ENCODE measurements around the gene PDGFA. TPM values are rescaled to one million over a fixed set of nuclear protein-coding genes. Genes with fewer than 3 reads are reported as not detected.

The PDGFA gene
- total RNA-seq, 1 experiment from 2014 or later: 20.1 TPM

DNA sequence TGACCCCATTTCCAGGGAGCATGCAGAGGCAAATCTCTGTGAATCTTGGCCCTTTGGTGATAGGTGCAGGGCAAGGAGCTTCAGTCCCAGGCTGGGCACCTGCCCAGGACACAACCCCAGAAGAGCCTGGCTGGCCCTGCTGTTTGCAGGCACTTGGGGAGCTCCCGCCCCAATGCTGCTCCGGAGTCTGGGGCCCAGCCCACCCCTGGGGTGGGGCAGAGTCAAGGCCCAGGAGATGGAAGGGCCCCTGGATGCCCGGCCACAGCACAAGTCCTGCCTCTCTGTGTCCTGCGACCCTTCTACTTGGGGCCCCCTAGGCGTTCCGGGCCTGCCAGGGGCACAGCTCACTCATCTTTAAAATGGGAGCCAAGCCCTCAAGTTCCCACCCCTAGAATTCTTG lies 24.7 kb downstream of the PDGFA start:
- DNase-seq (ENCODE audit: unreplicated experiment): no peak
- no peak overlapping the region for H3K27ac Mint-ChIP-seq (ENCODE audit: low read depth, unreplicated experiment)
- H3K36me3 Mint-ChIP-seq (ENCODE audit: insufficient read depth, unreplicated experiment): peaks cover 26% of the 10 kb centered on the region
- H3K4me1 Mint-ChIP-seq (ENCODE audit: insufficient read depth, unreplicated experiment): no peaks in the 10 kb centered on the region
- no peaks in the 10 kb centered on the region for H3K9me3 Mint-ChIP-seq (ENCODE audit: unreplicated experiment)
- CTCF ChIA-PET: no interaction called here
- no peak for TF ChIP-seq CTCF (IDR thresholded peaks at IDR 0.05; ENCODE audit: unreplicated experiment)
- H3K27me3 Mint-ChIP-seq (ENCODE audit: insufficient read depth, unreplicated experiment): no peaks in the 10 kb centered on the region
- intact Hi-C loops (cut with micrococcal nuclease): no loop called here
- no TSS peak for BruUV-seq (replicated peaks)
- POLR2A ChIA-PET: interaction anchor here (0.7 kb wide), 1 partner anchor 229 kb away, joined by 3 read pairs; no protein-coding TSS in a partner anchor
- no peak overlapping the region for H3K4me3 Mint-ChIP-seq (ENCODE audit: unreplicated experiment)

DNA sequence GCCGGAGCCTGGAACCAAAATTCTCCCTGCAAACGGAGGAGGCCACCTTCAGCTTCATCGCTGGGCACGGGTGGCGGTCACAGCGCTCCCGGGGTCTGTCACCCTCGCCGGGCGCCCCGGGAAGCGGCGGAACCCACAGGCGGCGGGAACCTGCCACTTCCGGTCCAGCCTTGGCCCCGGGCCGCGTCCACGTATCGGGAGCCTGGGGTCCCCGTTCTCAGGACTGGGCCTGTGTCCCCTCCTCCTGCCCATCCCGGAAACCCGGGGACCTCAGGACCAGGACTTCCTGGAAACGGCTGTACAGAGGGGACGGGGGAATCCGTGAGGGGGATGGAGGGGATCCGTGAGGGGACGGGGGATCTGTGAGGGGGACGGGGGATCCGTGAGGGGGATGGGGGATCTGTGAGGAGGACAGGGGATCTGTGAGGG lies 25.4 kb downstream of the PDGFA start:
- peaks cover 20% of the 10 kb centered on the region for H3K36me3 Mint-ChIP-seq (ENCODE audit: insufficient read depth, unreplicated experiment)
- H3K4me3 Mint-ChIP-seq (ENCODE audit: unreplicated experiment): no peak overlapping the region
- POLR2A ChIA-PET: interaction anchor here (0.7 kb wide), 1 partner anchor 228 kb away, joined by 3 read pairs; no protein-coding TSS in a partner anchor
- BruUV-seq (replicated peaks): no TSS peak
- no peak overlapping the region for H3K27ac Mint-ChIP-seq (ENCODE audit: low read depth, unreplicated experiment)
- no peak for TF ChIP-seq CTCF (IDR thresholded peaks at IDR 0.05; ENCODE audit: unreplicated experiment)
- no peak for DNase-seq (ENCODE audit: unreplicated experiment)
- CTCF ChIA-PET: no interaction called here
- intact Hi-C loops (cut with micrococcal nuclease): no loop called here
- H3K9me3 Mint-ChIP-seq (ENCODE audit: unreplicated experiment): no peaks in the 10 kb centered on the region
- no peaks in the 10 kb centered on the region for H3K27me3 Mint-ChIP-seq (ENCODE audit: insufficient read depth, unreplicated experiment)
- H3K4me1 Mint-ChIP-seq (ENCODE audit: insufficient read depth, unreplicated experiment): no peaks in the 10 kb centered on the region

DNA sequence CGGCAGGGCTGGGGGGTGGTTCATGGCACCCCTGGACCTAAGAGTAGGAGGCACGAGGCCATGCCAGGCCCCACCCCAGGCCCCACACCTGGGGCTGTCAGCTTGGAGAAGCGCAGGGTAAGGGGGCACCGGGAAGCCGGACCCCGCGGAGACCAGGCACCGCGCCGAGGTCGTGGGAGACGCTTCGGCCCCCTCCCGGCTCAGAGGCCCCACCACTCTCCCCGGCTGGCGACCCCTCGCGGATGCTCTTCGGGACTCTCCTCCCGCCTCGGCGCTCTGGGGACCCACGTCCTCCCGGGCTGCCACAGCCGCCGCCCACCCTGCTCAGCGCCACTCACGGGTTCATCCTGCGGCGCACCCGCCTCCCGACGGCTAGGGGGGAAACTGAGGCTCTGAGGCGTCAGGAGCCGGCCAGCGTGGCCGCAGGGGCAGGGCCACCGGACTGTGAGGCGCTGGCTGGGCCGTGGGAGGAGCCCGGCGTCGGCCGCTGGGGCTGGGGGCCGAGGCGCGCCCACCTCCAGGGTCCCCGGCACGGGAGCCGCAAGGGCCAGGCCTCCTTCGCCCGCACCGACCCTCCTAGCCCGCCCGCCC lies 25.9 kb downstream of the PDGFA start:
- Mint-ChIP-seq H3K4me1 (ENCODE audit: insufficient read depth, unreplicated experiment) (no peaks in the 10 kb centered on the region), H3K27ac (ENCODE audit: low read depth, unreplicated experiment) (no peak overlapping the region), H3K27me3 (ENCODE audit: insufficient read depth, unreplicated experiment) (no peaks in the 10 kb centered on the region), H3K9me3 (ENCODE audit: unreplicated experiment) (no peaks in the 10 kb centered on the region), H3K4me3 (ENCODE audit: unreplicated experiment) (no peak overlapping the region), H3K36me3 (ENCODE audit: insufficient read depth, unreplicated experiment) (peaks cover 20% of the 10 kb centered on the region)
- ChIA-PET CTCF (no interaction called here), POLR2A (no interaction called here)
- no TSS peak for BruUV-seq (replicated peaks)
- no peak for TF ChIP-seq CTCF (IDR thresholded peaks at IDR 0.05; ENCODE audit: unreplicated experiment)
- intact Hi-C loops (cut with micrococcal nuclease): no loop called here
- DNase-seq (ENCODE audit: unreplicated experiment): no peak

- Mint-ChIP-seq H3K36me3 (ENCODE audit: insufficient read depth, unreplicated experiment) (peaks cover 20% of the 10 kb centered on the region), H3K4me1 (ENCODE audit: insufficient read depth, unreplicated experiment) (peaks cover 8% of the 10 kb centered on the region), H3K4me3 (ENCODE audit: unreplicated experiment) (no peak overlapping the region), H3K9me3 (ENCODE audit: unreplicated experiment) (no peaks in the 10 kb centered on the region), H3K27ac (ENCODE audit: low read depth, unreplicated experiment) (no peak overlapping the region), H3K27me3 (ENCODE audit: insufficient read depth, unreplicated experiment) (no peaks in the 10 kb centered on the region)
- no peak for DNase-seq (ENCODE audit: unreplicated experiment)
- CTCF ChIA-PET: no interaction called here
- no TSS peak for BruUV-seq (replicated peaks)
- intact Hi-C loops (cut with micrococcal nuclease): no loop called here
- POLR2A ChIA-PET: no interaction called here
- no peak for TF ChIP-seq CTCF (IDR thresholded peaks at IDR 0.05; ENCODE audit: unreplicated experiment)
Observed at GRCh38 chr7:492714-493065, 27.0 kb downstream of the PDGFA start.
